HepG2 (cell line): ENCODE measurements around the gene GSTP1.

Experiments used
- CTCF ChIP-seq: sonication (generic); formaldehyde crosslinking; IDR thresholded peaks from 2 replicates; pipeline ENCODE4 v1.5.0; 2020; ENCODE audit warnings: mild to moderate bottlenecking, missing genetic modification reagents, moderate library complexity
- EZH2 ChIP-seq: conservative IDR thresholded peaks from 2 replicates; pipeline ENCODE4 v1.6.1; 2012; ENCODE audit warnings: mild to moderate bottlenecking, low read depth, low read length, moderate library complexity
- MXI1 ChIP-seq: IDR thresholded peaks from 3 replicates; pipeline ENCODE4 v1.6.1; 2012; ENCODE audit warnings: low read depth, low read length, inconsistent platforms, borderline replicate concordance
- TAF1 ChIP-seq: sonication (generic); formaldehyde crosslinking; IDR thresholded peaks from 2 replicates; pipeline ENCODE4 v1.4.0; 2020; ENCODE audit warnings: missing genetic modification reagents
- TFE3 ChIP-seq: IDR thresholded peaks from 2 replicates; pipeline ENCODE4 v1.6.1; 2016
- ZNF740 ChIP-seq: sonication (generic); formaldehyde crosslinking; IDR thresholded peaks from 2 replicates; pipeline ENCODE4 v1.4.0; 2020; ENCODE audit warnings: missing genetic modification reagents
- TF ChIP-seq, protein P1 (sequence below): sonication (generic); formaldehyde crosslinking; IDR thresholded peaks from 2 replicates; pipeline ENCODE4 v1.5.0; 2020; ENCODE audit warnings: missing genetic modification reagents
- TF ChIP-seq, protein P2 (sequence below): sonication (generic); formaldehyde crosslinking; IDR thresholded peaks from 2 replicates; pipeline ENCODE4 v1.4.0; 2020; ENCODE audit warnings: low read depth, missing genetic modification reagents

- TF ChIP-seq EZH2 = no peak
- TF ChIP-seq MXI1 = no peak
- TF ChIP-seq TAF1 = no peak
- TF ChIP-seq ZNF740 = no peak
- TF ChIP-seq, protein P1, sequence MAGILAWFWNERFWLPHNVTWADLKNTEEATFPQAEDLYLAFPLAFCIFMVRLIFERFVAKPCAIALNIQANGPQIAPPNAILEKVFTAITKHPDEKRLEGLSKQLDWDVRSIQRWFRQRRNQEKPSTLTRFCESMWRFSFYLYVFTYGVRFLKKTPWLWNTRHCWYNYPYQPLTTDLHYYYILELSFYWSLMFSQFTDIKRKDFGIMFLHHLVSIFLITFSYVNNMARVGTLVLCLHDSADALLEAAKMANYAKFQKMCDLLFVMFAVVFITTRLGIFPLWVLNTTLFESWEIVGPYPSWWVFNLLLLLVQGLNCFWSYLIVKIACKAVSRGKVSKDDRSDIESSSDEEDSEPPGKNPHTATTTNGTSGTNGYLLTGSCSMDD (CRISPR knock-in tag) = no peak
- TF ChIP-seq TFE3 (CRISPR knock-in tag) = no peak
- TF ChIP-seq, protein P2, sequence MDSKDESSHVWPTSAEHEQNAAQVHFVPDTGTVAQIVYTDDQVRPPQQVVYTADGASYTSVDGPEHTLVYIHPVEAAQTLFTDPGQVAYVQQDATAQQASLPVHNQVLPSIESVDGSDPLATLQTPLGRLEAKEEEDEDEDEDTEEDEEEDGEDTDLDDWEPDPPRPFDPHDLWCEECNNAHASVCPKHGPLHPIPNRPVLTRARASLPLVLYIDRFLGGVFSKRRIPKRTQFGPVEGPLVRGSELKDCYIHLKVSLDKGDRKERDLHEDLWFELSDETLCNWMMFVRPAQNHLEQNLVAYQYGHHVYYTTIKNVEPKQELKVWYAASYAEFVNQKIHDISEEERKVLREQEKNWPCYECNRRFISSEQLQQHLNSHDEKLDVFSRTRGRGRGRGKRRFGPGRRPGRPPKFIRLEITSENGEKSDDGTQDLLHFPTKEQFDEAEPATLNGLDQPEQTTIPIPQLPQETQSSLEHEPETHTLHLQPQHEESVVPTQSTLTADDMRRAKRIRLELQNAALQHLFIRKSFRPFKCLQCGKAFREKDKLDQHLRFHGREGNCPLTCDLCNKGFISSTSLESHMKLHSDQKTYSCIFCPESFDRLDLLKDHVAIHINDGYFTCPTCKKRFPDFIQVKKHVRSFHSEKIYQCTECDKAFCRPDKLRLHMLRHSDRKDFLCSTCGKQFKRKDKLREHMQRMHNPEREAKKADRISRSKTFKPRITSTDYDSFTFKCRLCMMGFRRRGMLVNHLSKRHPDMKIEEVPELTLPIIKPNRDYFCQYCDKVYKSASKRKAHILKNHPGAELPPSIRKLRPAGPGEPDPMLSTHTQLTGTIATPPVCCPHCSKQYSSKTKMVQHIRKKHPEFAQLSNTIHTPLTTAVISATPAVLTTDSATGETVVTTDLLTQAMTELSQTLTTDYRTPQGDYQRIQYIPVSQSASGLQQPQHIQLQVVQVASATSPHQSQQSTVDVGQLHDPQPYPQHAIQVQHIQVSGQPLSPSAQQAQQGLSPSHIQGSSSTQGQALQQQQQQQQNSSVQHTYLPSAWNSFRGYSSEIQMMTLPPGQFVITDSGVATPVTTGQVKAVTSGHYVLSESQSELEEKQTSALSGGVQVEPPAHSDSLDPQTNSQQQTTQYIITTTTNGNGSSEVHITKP (CRISPR knock-in tag) = no peak
- TF ChIP-seq CTCF (CRISPR knock-in tag) = no peak
Measured at GRCh38 chr11:67539550-67539949, 44.1 kb upstream of the GSTP1 start.
